Ishikawa (cell line): ENCODE measurements around the gene MOB2.

Source experiments
- CEBPB ChIP-seq: IDR thresholded peaks from 2 replicates; pipeline ENCODE4 v1.6.1; 2012
- CREB1 ChIP-seq: IDR thresholded peaks from 2 replicates; pipeline ENCODE4 v1.6.1; 2012; ENCODE audit warnings: low read depth
- EGR1 ChIP-seq: IDR thresholded peaks from 2 replicates; pipeline ENCODE4 v1.6.1; 2012
- EP300 ChIP-seq: IDR thresholded peaks from 2 replicates; pipeline ENCODE4 v1.6.1; 2012; ENCODE audit warnings: borderline replicate concordance
- FOXM1 ChIP-seq: IDR thresholded peaks from 2 replicates; pipeline ENCODE4 v1.6.1; 2012; ENCODE audit warnings: low read depth, borderline replicate concordance
- MAX ChIP-seq: IDR thresholded peaks from 2 replicates; pipeline ENCODE4 v1.6.1; 2012
- NFIC ChIP-seq: IDR thresholded peaks from 2 replicates; pipeline ENCODE4 v1.6.1; 2012
- RAD21 ChIP-seq: IDR thresholded peaks from 2 replicates; pipeline ENCODE4 v1.6.1; 2012; ENCODE audit warnings: low read depth
- REST ChIP-seq: IDR thresholded peaks from 2 replicates; pipeline ENCODE4 v1.6.1; 2012; ENCODE audit warnings: low read depth, mild to moderate bottlenecking
- TAF1 ChIP-seq: IDR thresholded peaks from 2 replicates; pipeline ENCODE4 v1.6.1; 2012; ENCODE audit warnings: low read depth, mild to moderate bottlenecking
- TCF12 ChIP-seq: IDR thresholded peaks from 2 replicates; pipeline ENCODE4 v1.6.1; 2012; ENCODE audit warnings: low read depth
- TEAD4 ChIP-seq: IDR thresholded peaks from 2 replicates; pipeline ENCODE4 v1.6.1; 2012
- USF1 ChIP-seq: IDR thresholded peaks from 2 replicates; pipeline ENCODE4 v1.6.1; 2012
- YY1 ChIP-seq: IDR thresholded peaks from 2 replicates; pipeline ENCODE4 v1.6.1; 2012; ENCODE audit warnings: low read depth
- ZBTB7A ChIP-seq: IDR thresholded peaks from 2 replicates; pipeline ENCODE4 v1.6.1; 2012; ENCODE audit warnings: low read depth

MOB2 gene

GRCh38 chr11:1451781-1452470 is 34.7 kb downstream of the MOB2 start:
- no peak for TF ChIP-seq ZBTB7A
- TF ChIP-seq RAD21, result no peak
- no peak for TF ChIP-seq TAF1
- no peak for TF ChIP-seq TCF12
- no peak for TF ChIP-seq TEAD4
- no peak for TF ChIP-seq CEBPB
- TF ChIP-seq USF1, result no peak
- no peak for TF ChIP-seq NFIC
- TF ChIP-seq EP300, result no peak

GRCh38 chr11:1450949-1451710 is 35.4 kb downstream of the MOB2 start:
- no peak for TF ChIP-seq MAX
- no peak for TF ChIP-seq TEAD4
- TF ChIP-seq REST, result peak; percentile 97
- TF ChIP-seq CEBPB, result no peak
- TF ChIP-seq ZBTB7A, result peak; percentile 82

- no peak for TF ChIP-seq EGR1
- no peak for TF ChIP-seq RAD21
- TF ChIP-seq TEAD4, result no peak
- TF ChIP-seq CEBPB, result no peak
- TF ChIP-seq FOXM1, result no peak
- no peak for TF ChIP-seq CREB1
- TF ChIP-seq TCF12, result no peak
- TF ChIP-seq USF1, result no peak
- TF ChIP-seq TAF1, result no peak
- no peak for TF ChIP-seq MAX
- no peak for TF ChIP-seq YY1
- TF ChIP-seq NFIC, result no peak
Measured at GRCh38 chr11:1450344-1450875, 36.2 kb downstream of the MOB2 start.

- TF ChIP-seq YY1 (no peak), TAF1 (no peak), REST (no peak), EP300 (no peak), EGR1 (no peak), TCF12 (no peak), USF1 (no peak), RAD21 (no peak), CEBPB (no peak), FOXM1 (no peak), ZBTB7A (no peak), TEAD4 (no peak), CREB1 (no peak), MAX (no peak), NFIC (no peak)
Measured at GRCh38 chr11:1449490-1450243, 36.9 kb downstream of the MOB2 start.
